Smooth muscle cell (in vitro differentiated cells): ENCODE results near the gene EML3. TPM values are rescaled to one million over a fixed set of nuclear protein-coding genes. Genes with fewer than 3 reads are reported as not detected.

Experiments
- DNase-seq: peaks from one replicate; lab custom pipeline; 2025; ENCODE audit not compliant: unreplicated experiment; lab: John Stamatoyannopoulos, UW
- H2AFZ ChIP-seq: fragments of 200-600 bp; sonication (generic); 2 replicates; pipeline ENCODE4 v1.6.0; 2016; ENCODE audit warnings: antibody characterized with exemption, low read depth, mild to moderate bottlenecking
- H3F3A ChIP-seq: fragments of 200-600 bp; sonication (generic); 2 replicates; pipeline ENCODE4 v1.6.0; 2017; ENCODE audit warnings: antibody characterized with exemption, low read depth
- H3K27ac ChIP-seq: fragments of 200-600 bp; sonication (generic); 2 replicates; pipeline ENCODE4 v1.5.1; 2016; ENCODE audit warnings: low read depth, mild to moderate bottlenecking
- H3K27me3 ChIP-seq: fragments of 200-600 bp; sonication (generic); 2 replicates; pipeline ENCODE4 v1.6.1; 2016; ENCODE audit warnings: low read depth, mild to moderate bottlenecking
- H3K36me3 ChIP-seq: fragments of 200-600 bp; sonication (generic); 2 replicates; pipeline ENCODE4 v1.5.1; 2016; ENCODE audit warnings: low read depth
- H3K4me1 ChIP-seq: fragments of 200-600 bp; sonication (generic); 2 replicates; pipeline ENCODE4 v1.5.1; 2016; ENCODE audit warnings: low read depth
- H3K4me2 ChIP-seq: fragments of 200-600 bp; sonication (generic); 2 replicates; pipeline ENCODE4 v1.6.0; 2016; ENCODE audit warnings: mild to moderate bottlenecking
- H3K4me3 ChIP-seq: fragments of 200-600 bp; sonication (generic); 2 replicates; pipeline ENCODE4 v1.5.1; 2016; ENCODE audit warnings: mild to moderate bottlenecking
- H3K79me2 ChIP-seq: fragments of 200-600 bp; sonication (generic); 2 replicates; pipeline ENCODE4 v1.6.0; 2016; ENCODE audit warnings: low read depth, mild to moderate bottlenecking
- H3K9ac ChIP-seq: fragments of 200-600 bp; sonication (generic); 2 replicates; pipeline ENCODE4 v1.6.0; 2016; ENCODE audit warnings: low read depth
- H3K9me3 ChIP-seq: fragments of 200-600 bp; sonication (generic); replicated peaks from 2 replicates; pipeline ENCODE4 v1.5.1; 2016; ENCODE audit warnings: low read depth
- H4K20me1 ChIP-seq: fragments of 200-600 bp; sonication (generic); 2 replicates; pipeline ENCODE4 v1.6.0; 2016; ENCODE audit warnings: low read depth
- WGBS: methylation state at CpG from one replicate; pipeline ENCODE4 v1.1.7; 2016; ENCODE audit warnings: low lambda C conversion rate; 5-methylcytosine and 5-hydroxymethylcytosine counted together
- polyA plus RNA-seq: library from polyadenylated mRNA; unstranded; fragments of >200 nt; fragmentation: Nextera tagmentation; extraction: Ambion mirVana; gene quantifications from 2 replicates; pipeline ENCODE4 v1.2.1, GENCODE V29; 2016
- total RNA-seq: library from RNA; depleted of rRNA; stranded (reverse); fragments of >200 nt; gene quantifications from 2 replicates; pipeline ENCODE4 v1.2.3, GENCODE V29; 2014
- TF ChIP-seq, protein P1 (sequence below): fragments of 200-600 bp; sonication (generic); IDR thresholded peaks from 2 replicates; pipeline ENCODE4 v1.5.1; 2017; ENCODE audit warnings: borderline replicate concordance, mild to moderate bottlenecking, antibody characterized with exemption; ENCODE audit not compliant: insufficient read depth, poor library complexity, severe bottlenecking

The EML3 gene
- total and polyA plus RNA-seq, 2 experiments from 2014 or later, result 35.0 to 36.8 TPM

DNA sequence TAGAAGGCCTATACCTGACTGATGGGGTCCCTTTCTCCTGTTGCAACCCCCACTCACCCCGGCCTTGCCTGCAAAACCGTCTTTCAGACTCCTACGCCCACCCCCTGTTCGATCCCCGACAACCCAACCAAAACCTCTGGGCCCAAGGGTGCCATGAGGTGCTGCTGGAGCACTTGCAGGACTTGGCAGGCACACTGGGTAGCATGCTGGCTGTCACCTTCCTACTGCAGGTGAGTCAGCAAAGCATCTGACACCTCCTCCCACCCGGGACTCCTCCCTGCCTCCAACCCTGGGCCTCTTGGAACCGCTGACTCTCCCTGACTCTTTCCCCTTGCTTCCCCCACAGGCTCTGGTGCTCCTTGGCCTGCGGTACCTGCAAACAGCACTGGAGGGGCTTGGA is 1.7 kb upstream of the EML3 start:
- H3K79me2 ChIP-seq, result peaks cover 8% of the 10 kb centered on the region
- WGBS, result 73% methylated on average over 8 of the region's 8 CpGs
- peak overlapping the region; percentile 44 for H3K27ac ChIP-seq
- DNase-seq, result no peak
- H2AFZ ChIP-seq, result no peak overlapping the region
- H3K4me1 ChIP-seq, result peaks cover 11% of the 10 kb centered on the region
- peaks cover 12% of the 10 kb centered on the region for H3F3A ChIP-seq
- no peaks in the 10 kb centered on the region for H3K9me3 ChIP-seq
- no peaks in the 10 kb centered on the region for H3K36me3 ChIP-seq
- no peak overlapping the region for H3K9ac ChIP-seq
- H3K4me2 ChIP-seq, result no peak overlapping the region
- no peaks in the 10 kb centered on the region for H4K20me1 ChIP-seq
- TF ChIP-seq, protein P1, sequence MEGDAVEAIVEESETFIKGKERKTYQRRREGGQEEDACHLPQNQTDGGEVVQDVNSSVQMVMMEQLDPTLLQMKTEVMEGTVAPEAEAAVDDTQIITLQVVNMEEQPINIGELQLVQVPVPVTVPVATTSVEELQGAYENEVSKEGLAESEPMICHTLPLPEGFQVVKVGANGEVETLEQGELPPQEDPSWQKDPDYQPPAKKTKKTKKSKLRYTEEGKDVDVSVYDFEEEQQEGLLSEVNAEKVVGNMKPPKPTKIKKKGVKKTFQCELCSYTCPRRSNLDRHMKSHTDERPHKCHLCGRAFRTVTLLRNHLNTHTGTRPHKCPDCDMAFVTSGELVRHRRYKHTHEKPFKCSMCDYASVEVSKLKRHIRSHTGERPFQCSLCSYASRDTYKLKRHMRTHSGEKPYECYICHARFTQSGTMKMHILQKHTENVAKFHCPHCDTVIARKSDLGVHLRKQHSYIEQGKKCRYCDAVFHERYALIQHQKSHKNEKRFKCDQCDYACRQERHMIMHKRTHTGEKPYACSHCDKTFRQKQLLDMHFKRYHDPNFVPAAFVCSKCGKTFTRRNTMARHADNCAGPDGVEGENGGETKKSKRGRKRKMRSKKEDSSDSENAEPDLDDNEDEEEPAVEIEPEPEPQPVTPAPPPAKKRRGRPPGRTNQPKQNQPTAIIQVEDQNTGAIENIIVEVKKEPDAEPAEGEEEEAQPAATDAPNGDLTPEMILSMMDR, result no peak
- no peaks in the 10 kb centered on the region for H3K27me3 ChIP-seq
- no peak overlapping the region for H3K4me3 ChIP-seq

DNA sequence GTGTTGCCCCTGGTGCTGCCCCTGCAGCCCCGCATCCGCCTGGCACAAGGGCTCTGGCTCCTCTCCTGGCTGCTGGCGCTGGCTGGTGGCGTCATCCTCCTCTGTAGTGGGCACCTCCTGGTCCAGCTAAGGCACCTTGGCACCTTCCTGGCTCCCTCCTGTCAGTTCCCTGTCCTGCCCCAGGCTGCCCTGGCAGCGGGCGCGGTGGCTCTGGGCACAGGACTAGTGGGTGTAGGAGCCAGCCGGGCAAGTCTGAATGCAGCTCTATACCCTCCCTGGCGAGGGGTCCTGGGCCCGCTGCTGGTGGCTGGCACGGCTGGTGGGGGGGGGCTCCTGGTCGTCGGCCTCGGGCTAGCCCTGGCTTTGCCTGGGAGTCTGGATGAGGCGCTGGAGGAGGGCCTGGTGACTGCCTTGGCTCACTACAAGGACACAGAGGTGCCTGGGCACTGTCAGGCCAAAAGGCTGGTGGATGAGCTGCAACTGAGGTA is 760 bp upstream of the EML3 start:
- H3K9ac ChIP-seq, result no peak overlapping the region
- H3K9me3 ChIP-seq, result no peaks in the 10 kb centered on the region

DNA sequence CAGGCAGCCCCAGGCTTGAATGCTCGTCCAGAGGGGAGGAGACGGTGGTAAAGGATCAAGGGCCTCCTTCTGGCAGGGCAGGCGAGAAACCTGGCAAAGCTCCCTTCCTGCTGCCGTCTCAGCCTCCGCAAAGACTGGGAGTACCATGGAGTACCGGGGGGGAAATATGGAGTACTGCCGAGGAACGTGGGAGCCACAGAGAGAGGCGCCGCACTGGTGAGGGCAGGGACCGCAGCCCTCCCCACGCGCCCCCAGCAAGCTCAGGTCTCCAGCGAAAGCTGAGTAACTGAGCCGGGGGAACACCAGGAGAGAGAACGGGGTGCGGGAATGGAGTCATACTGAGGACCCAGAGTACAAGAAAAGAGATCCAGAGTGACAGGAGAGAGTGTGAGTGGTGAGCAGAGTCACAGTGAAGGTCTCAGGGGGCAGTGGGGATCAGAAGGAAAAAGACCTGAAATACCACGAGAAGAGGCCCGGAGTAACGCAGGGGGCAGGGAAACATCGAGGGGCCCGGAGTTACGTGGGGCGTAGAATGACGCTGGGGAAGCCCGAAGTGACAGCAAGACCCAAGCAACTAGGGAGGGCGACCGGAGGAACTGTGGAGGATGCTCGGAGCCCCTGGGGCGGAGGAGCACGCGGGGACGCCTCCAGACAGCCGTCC is 740 bp downstream of the EML3 start:
- Histone ChIP-seq H3K4me1 (peaks cover 11% of the 10 kb centered on the region), H3K4me2 (peak overlapping the region; percentile 82), H3K36me3 (no peaks in the 10 kb centered on the region), H4K20me1 (no peaks in the 10 kb centered on the region), H3F3A (peaks cover 12% of the 10 kb centered on the region), H3K79me2 (peaks cover 8% of the 10 kb centered on the region), H3K27me3 (no peaks in the 10 kb centered on the region), H3K9me3 (no peaks in the 10 kb centered on the region), H3K4me3 (peak overlapping the region; percentile 78), H2AFZ (peak overlapping the region; percentile 46), H3K9ac (peak overlapping the region; percentile 79), H3K27ac (peak overlapping the region; percentile 56)
- no peak for DNase-seq
- 3% methylated on average over 26 of the region's 34 CpGs for WGBS
- TF ChIP-seq, protein P1, result no peak

More for the DNA sequence above, 760 bp upstream of the EML3 start:
- H2AFZ ChIP-seq, result no peak overlapping the region
- H3K4me3 ChIP-seq, result no peak overlapping the region
- H3K27me3 ChIP-seq, result no peaks in the 10 kb centered on the region
- peaks cover 12% of the 10 kb centered on the region for H3F3A ChIP-seq
- no peaks in the 10 kb centered on the region for H3K36me3 ChIP-seq
- peaks cover 11% of the 10 kb centered on the region for H3K4me1 ChIP-seq
- peaks cover 8% of the 10 kb centered on the region for H3K79me2 ChIP-seq
- no peaks in the 10 kb centered on the region for H4K20me1 ChIP-seq
- peak overlapping the region; percentile 82 for H3K4me2 ChIP-seq
- 91% methylated on average over 15 of the region's 15 CpGs for WGBS
- no peak for DNase-seq
- H3K27ac ChIP-seq, result no peak overlapping the region
- TF ChIP-seq, protein P1, result no peak
